Large intestine (tissue), 1 donor: ENCODE data around the gene ZCCHC18. TPM values are rescaled to one million over a fixed set of nuclear protein-coding genes. Genes with fewer than 3 reads are reported as not detected.

Source experiments
- polyA plus RNA-seq: library from polyadenylated mRNA; unstranded; fragments of 120-200 nt; gene quantifications from one replicate; pipeline ENCODE4 v1.2.1, GENCODE V29; 2013

The ZCCHC18 gene
- polyA plus RNA-seq, 1 donor = 2.3 TPM

Other genes starting within 250 kb of the ZCCHC18 start
- gene TMSB15B, start 149.9 kb upstream of the ZCCHC18 start, polyA plus RNA-seq = 10.3 TPM
- not detected for gene H2BW1, start 98.8 kb upstream of the ZCCHC18 start, polyA plus RNA-seq
- gene H2BW2, start 72.6 kb upstream of the ZCCHC18 start, polyA plus RNA-seq = not detected
- 5.6 TPM for gene TMSB15C, start 36.3 kb upstream of the ZCCHC18 start, polyA plus RNA-seq
- gene SLC25A53, start 44.5 kb downstream of the ZCCHC18 start, polyA plus RNA-seq = 10.7 TPM
- 22.3 TPM for gene FAM199X, start 53.9 kb downstream of the ZCCHC18 start, polyA plus RNA-seq
- gene ESX1, start 142.4 kb downstream of the ZCCHC18 start, polyA plus RNA-seq = not detected